HepG2 (cell line): ENCODE data around the gene TEAD1. TPM values are rescaled to one million over a fixed set of nuclear protein-coding genes. Genes with fewer than 3 reads are reported as not detected.

Source experiments
- FOXA1 ChIP-seq, 2 experiments: fragments of 450-650 bp in 1 of 2; sonication (generic) in 1 of 2; formaldehyde crosslinking in 1 of 2; IDR thresholded peaks; 2 replicates each; pipeline versions ENCODE4 v1.4.0 to v1.6.1; 2016 to 2020; ENCODE audit warnings: missing genetic modification reagents in 1 of 2
- HHEX ChIP-seq: IDR thresholded peaks from 2 replicates; pipeline ENCODE4 v1.6.1; 2016; ENCODE audit warnings: control low read depth
- HNRNPK ChIP-seq: fragments of 200-400 bp; formaldehyde crosslinking; IDR thresholded peaks from 2 replicates; pipeline ENCODE4 v1.6.1; 2018; ENCODE audit warnings: low read length, low read depth, moderate library complexity, mild to moderate bottlenecking; ENCODE audit not compliant: poor library complexity, severe bottlenecking
- KLF15 ChIP-seq: sonication (generic); formaldehyde crosslinking; IDR thresholded peaks from 2 replicates; pipeline ENCODE4 v1.8.1; 2023; ENCODE audit warnings: borderline replicate concordance, mild to moderate bottlenecking, inconsistent platforms, missing genetic modification reagents, mixed read lengths
- NCOR1 ChIP-seq: fragments of 200-600 bp; sonication (generic); IDR thresholded peaks from 2 replicates; pipeline ENCODE4 v1.7.0; 2017; ENCODE audit warnings: antibody characterized with exemption, low read length, borderline replicate concordance
- PTBP1 ChIP-seq: fragments of 200-400 bp; formaldehyde crosslinking; IDR thresholded peaks from 2 replicates; pipeline ENCODE4 v1.6.1; 2018; ENCODE audit warnings: low read length, low read depth; ENCODE audit not compliant: poor library complexity, severe bottlenecking
- SPEN ChIP-seq: sonication (generic); formaldehyde crosslinking; IDR thresholded peaks from 2 replicates; pipeline ENCODE4 v1.5.1; 2020; ENCODE audit warnings: low read depth, mild to moderate bottlenecking, missing genetic modification reagents
- TEAD3 ChIP-seq: optimal IDR thresholded peaks from 2 replicates; pipeline ENCODE3; 2016; ENCODE audit warnings: borderline replicate concordance
- TGIF2 ChIP-seq: IDR thresholded peaks from 2 replicates; pipeline ENCODE4 v1.6.1; 2016; ENCODE audit warnings: control low read depth, missing compliant biosample characterization
- YY1 ChIP-seq: IDR thresholded peaks from 2 replicates; pipeline ENCODE4 v1.6.1; 2011; ENCODE audit warnings: low read length, low read depth, moderate library complexity, mild to moderate bottlenecking; ENCODE audit not compliant: insufficient read depth, insufficient replicate concordance
- ZBTB20 ChIP-seq: sonication (generic); formaldehyde crosslinking; IDR thresholded peaks from 2 replicates; pipeline ENCODE4 v1.8.1; 2023; ENCODE audit warnings: missing genetic modification reagents, low read depth, mild to moderate bottlenecking, borderline replicate concordance
- ZNF792 ChIP-seq: IDR thresholded peaks from 2 replicates; pipeline ENCODE4 v1.6.1; 2016
- polyA plus RNA-seq, 8 experiments: library from polyadenylated mRNA; depleted of rRNA in 3 of 8; stranded (reverse) in 7 of 8; unstranded in 1 of 8; fragments of >200 nt; fragmentation: Illumina TruSeq in 4 of 8; extraction: Trizol in 4 of 8; gene quantifications; 2 replicates each; pipeline versions ENCODE4 v1.2.1 to v1.2.3, GENCODE V29; 2011 to 2016; ENCODE audit warnings: low read depth in 4 of 8, missing spikeins in 1 of 8, mixed read lengths in 1 of 8; ENCODE audit not compliant: insufficient read depth in 1 of 8
- total RNA-seq, 5 experiments: library from RNA; depleted of rRNA; stranded (reverse); fragments of >200 nt; fragmentation: Illumina TruSeq; extraction: Trizol; gene quantifications; 2 replicates each; pipeline ENCODE4 v1.2.3, GENCODE V29; 2016; ENCODE audit warnings: low read depth in 1 of 5
- TF ChIP-seq, protein P1 (sequence below): sonication (generic); formaldehyde crosslinking; IDR thresholded peaks from 2 replicates; pipeline ENCODE4 v1.4.0; 2020; ENCODE audit warnings: missing genetic modification reagents, mild to moderate bottlenecking, borderline replicate concordance
- TF ChIP-seq, protein P2 (sequence below): sonication (generic); formaldehyde crosslinking; IDR thresholded peaks from 2 replicates; pipeline ENCODE4 v1.5.1; 2020; ENCODE audit warnings: missing genetic modification reagents, mild to moderate bottlenecking, borderline replicate concordance
- TF ChIP-seq, protein P3 (sequence below): sonication (generic); formaldehyde crosslinking; conservative IDR thresholded peaks from 2 replicates; pipeline ENCODE4 v1.4.0; 2020; ENCODE audit warnings: missing genetic modification reagents
- TF ChIP-seq, protein P4 (sequence below): IDR thresholded peaks from 2 replicates; pipeline ENCODE4 v1.6.1; 2016; ENCODE audit warnings: low read depth, missing genetic modification reagents, missing compliant biosample characterization

The TEAD1 gene
- total and polyA plus RNA-seq, 2 of the 13 experiments (the other 11 are each of a cell fraction or from before 2014, with no cell fraction given), result 20.1 to 30.5 TPM

DNA sequence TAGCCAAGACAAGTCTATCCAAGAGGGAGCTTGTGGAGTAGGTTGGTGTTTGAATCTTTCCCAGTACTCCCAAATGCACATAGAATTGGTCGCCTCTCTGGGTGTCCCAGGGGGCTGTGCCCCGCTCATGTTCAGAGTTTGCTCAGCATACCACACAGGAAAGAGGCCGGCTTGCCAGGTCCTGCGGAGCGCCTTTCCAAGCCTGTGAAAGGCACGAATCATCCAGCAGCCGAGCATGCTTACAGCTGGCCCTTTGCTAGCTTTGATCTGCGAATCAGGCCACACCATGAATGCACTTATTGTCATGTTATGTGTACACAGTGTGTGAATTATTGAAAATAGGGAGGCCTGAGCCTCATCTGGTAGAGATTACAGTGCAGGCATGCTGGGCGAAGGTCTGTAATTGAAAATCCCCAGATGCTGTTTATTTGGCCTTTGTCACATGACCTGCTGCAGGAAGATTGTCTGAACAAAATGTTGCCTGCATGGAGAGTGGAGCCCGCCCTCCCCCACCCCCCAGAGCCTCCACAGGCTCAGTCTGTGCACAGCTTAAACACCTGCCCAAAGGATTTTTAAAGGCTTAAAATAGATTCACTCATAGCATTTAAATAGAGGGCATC, 171.6 kb downstream of the TEAD1 start (continued):
- TF ChIP-seq, protein P1, sequence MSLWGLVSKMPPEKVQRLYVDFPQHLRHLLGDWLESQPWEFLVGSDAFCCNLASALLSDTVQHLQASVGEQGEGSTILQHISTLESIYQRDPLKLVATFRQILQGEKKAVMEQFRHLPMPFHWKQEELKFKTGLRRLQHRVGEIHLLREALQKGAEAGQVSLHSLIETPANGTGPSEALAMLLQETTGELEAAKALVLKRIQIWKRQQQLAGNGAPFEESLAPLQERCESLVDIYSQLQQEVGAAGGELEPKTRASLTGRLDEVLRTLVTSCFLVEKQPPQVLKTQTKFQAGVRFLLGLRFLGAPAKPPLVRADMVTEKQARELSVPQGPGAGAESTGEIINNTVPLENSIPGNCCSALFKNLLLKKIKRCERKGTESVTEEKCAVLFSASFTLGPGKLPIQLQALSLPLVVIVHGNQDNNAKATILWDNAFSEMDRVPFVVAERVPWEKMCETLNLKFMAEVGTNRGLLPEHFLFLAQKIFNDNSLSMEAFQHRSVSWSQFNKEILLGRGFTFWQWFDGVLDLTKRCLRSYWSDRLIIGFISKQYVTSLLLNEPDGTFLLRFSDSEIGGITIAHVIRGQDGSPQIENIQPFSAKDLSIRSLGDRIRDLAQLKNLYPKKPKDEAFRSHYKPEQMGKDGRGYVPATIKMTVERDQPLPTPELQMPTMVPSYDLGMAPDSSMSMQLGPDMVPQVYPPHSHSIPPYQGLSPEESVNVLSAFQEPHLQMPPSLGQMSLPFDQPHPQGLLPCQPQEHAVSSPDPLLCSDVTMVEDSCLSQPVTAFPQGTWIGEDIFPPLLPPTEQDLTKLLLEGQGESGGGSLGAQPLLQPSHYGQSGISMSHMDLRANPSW (CRISPR knock-in tag), result no peak
- TF ChIP-seq PTBP1 (no peak), KLF15 (CRISPR knock-in tag) (no peak), SPEN (CRISPR knock-in tag) (peak; percentile 48; the same call in 1 of the 2 replicates), TGIF2 (CRISPR knock-in tag) (peak; percentile 92), ZBTB20 (0 out of 2 replicates have a peak, but pooled peaks have one; percentile 16), TEAD3 (peak; percentile 93), NCOR1 (peak; percentile 82; the same call in 1 of the 2 replicates), HHEX (CRISPR knock-in tag) (peak; percentile 88), YY1 (no peak), HNRNPK (no peak), FOXA1 (IDR thresholded peaks at IDR 0.05) (no peak), FOXA1 (CRISPR knock-in tag; IDR thresholded peaks at IDR 0.05) (peak; percentile 92), ZNF792 (CRISPR knock-in tag) (no peak)
- TF ChIP-seq, protein P2, sequence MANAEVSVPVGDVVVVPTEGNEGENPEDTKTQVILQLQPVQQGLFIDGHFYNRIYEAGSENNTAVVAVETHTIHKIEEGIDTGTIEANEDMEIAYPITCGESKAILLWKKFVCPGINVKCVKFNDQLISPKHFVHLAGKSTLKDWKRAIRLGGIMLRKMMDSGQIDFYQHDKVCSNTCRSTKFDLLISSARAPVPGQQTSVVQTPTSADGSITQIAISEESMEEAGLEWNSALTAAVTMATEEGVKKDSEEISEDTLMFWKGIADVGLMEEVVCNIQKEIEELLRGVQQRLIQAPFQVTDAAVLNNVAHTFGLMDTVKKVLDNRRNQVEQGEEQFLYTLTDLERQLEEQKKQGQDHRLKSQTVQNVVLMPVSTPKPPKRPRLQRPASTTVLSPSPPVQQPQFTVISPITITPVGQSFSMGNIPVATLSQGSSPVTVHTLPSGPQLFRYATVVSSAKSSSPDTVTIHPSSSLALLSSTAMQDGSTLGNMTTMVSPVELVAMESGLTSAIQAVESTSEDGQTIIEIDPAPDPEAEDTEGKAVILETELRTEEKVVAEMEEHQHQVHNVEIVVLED (CRISPR knock-in tag), result peak; percentile 25; the same call in 1 of the 2 replicates
- TF ChIP-seq, protein P3, sequence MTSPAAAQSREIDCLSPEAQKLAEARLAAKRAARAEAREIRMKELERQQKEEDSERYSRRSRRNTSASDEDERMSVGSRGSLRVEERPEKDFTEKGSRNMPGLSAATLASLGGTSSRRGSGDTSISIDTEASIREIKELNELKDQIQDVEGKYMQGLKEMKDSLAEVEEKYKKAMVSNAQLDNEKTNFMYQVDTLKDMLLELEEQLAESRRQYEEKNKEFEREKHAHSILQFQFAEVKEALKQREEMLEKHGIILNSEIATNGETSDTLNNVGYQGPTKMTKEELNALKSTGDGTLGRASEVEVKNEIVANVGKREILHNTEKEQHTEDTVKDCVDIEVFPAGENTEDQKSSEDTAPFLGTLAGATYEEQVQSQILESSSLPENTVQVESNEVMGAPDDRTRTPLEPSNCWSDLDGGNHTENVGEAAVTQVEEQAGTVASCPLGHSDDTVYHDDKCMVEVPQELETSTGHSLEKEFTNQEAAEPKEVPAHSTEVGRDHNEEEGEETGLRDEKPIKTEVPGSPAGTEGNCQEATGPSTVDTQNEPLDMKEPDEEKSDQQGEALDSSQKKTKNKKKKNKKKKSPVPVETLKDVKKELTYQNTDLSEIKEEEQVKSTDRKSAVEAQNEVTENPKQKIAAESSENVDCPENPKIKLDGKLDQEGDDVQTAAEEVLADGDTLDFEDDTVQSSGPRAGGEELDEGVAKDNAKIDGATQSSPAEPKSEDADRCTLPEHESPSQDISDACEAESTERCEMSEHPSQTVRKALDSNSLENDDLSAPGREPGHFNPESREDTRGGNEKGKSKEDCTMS (CRISPR knock-in tag), result no peak
- TF ChIP-seq, protein P4, sequence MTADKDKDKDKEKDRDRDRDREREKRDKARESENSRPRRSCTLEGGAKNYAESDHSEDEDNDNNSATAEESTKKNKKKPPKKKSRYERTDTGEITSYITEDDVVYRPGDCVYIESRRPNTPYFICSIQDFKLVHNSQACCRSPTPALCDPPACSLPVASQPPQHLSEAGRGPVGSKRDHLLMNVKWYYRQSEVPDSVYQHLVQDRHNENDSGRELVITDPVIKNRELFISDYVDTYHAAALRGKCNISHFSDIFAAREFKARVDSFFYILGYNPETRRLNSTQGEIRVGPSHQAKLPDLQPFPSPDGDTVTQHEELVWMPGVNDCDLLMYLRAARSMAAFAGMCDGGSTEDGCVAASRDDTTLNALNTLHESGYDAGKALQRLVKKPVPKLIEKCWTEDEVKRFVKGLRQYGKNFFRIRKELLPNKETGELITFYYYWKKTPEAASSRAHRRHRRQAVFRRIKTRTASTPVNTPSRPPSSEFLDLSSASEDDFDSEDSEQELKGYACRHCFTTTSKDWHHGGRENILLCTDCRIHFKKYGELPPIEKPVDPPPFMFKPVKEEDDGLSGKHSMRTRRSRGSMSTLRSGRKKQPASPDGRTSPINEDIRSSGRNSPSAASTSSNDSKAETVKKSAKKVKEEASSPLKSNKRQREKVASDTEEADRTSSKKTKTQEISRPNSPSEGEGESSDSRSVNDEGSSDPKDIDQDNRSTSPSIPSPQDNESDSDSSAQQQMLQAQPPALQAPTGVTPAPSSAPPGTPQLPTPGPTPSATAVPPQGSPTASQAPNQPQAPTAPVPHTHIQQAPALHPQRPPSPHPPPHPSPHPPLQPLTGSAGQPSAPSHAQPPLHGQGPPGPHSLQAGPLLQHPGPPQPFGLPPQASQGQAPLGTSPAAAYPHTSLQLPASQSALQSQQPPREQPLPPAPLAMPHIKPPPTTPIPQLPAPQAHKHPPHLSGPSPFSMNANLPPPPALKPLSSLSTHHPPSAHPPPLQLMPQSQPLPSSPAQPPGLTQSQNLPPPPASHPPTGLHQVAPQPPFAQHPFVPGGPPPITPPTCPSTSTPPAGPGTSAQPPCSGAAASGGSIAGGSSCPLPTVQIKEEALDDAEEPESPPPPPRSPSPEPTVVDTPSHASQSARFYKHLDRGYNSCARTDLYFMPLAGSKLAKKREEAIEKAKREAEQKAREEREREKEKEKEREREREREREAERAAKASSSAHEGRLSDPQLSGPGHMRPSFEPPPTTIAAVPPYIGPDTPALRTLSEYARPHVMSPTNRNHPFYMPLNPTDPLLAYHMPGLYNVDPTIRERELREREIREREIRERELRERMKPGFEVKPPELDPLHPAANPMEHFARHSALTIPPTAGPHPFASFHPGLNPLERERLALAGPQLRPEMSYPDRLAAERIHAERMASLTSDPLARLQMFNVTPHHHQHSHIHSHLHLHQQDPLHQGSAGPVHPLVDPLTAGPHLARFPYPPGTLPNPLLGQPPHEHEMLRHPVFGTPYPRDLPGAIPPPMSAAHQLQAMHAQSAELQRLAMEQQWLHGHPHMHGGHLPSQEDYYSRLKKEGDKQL (CRISPR knock-in tag), result peak; percentile 91
